HCT116 (cell line): ENCODE data around the gene CLIC5. TPM values are rescaled to one million over a fixed set of nuclear protein-coding genes. Genes with fewer than 3 reads are reported as not detected.

Experiments
- ATF3 ChIP-seq: IDR thresholded peaks from 2 replicates; pipeline ENCODE4 v1.6.1; 2012
- EZH2 ChIP-seq: fragments of 200-600 bp; sonication (generic); IDR thresholded peaks from 2 replicates; pipeline ENCODE4 v1.6.1; 2017; ENCODE audit warnings: antibody characterized with exemption, mixed run types
- FOSL1 ChIP-seq: IDR thresholded peaks from 2 replicates; pipeline ENCODE4 v1.6.1; 2012; ENCODE audit warnings: low read depth
- TCF7L2 ChIP-seq: IDR thresholded peaks from 2 replicates; pipeline ENCODE4 v1.7.0; 2011; ENCODE audit warnings: borderline replicate concordance, inconsistent platforms; ENCODE audit not compliant: insufficient read depth, insufficient read length; ENCODE audit errors: extremely low read depth
- YY1 ChIP-seq: IDR thresholded peaks from 2 replicates; pipeline ENCODE4 v1.6.1; 2011; ENCODE audit warnings: low read length, low read depth, moderate library complexity, mild to moderate bottlenecking; ENCODE audit not compliant: insufficient replicate concordance; ENCODE audit errors: extremely low read depth
- ZBTB33 ChIP-seq: IDR thresholded peaks from 2 replicates; pipeline ENCODE4 v1.6.1; 2011; ENCODE audit warnings: mild to moderate bottlenecking, low read length, moderate library complexity; ENCODE audit not compliant: insufficient replicate concordance; ENCODE audit errors: extremely low read depth
- ZNF274 ChIP-seq: fragments of 200-500 bp; sonication (Bioruptor generic); IDR thresholded peaks from 2 replicates; pipeline ENCODE4 v1.6.1; 2014; ENCODE audit warnings: mild to moderate bottlenecking, low read depth, low read length, inconsistent platforms
- total RNA-seq: library from RNA; stranded (reverse); gene quantifications from one replicate; pipeline ENCODE4 v1.2.1, GENCODE V29; 2021; ENCODE audit not compliant: unreplicated experiment

CLIC5 gene
- total RNA-seq, 1 experiment from 2014 or later, result 0.20 TPM

GRCh38 chr6:45832063-45832462 lies 183.6 kb downstream of the CLIC5 start (continued):
- TF ChIP-seq ZNF274 (no peak), EZH2 (no peak), FOSL1 (no peak), ATF3 (no peak), ZBTB33 (no peak), YY1 (no peak), TCF7L2 (no peak)

Other genes starting within 250 kb of the CLIC5 start
- gene ENPP4, start 114.1 kb upstream of the CLIC5 start, total RNA-seq, result 9.6 TPM
- gene ENPP5, start 155.1 kb upstream of the CLIC5 start, total RNA-seq, result 4.5 TPM